GM12892 (cell line): Measurements from ENCODE around the gene RAB11B.

Experiments
- DNase-seq: peaks from one replicate; pipeline ENCODE4 v3.0.0; 2011; ENCODE audit not compliant: insufficient read length
- FAIRE-seq: peaks from 2 replicates; lab custom pipeline; 2011; peaks lifted over from hg19 to GRCh38; lab: Jason Lieb, UNC
- POLR2A ChIP-seq: IDR thresholded peaks from 2 replicates; pipeline ENCODE4 v1.6.1; 2011; ENCODE audit warnings: low read depth, low read length, control low read depth
- POLR2AphosphoS5 ChIP-seq: IDR thresholded peaks from 2 replicates; pipeline ENCODE4 v1.6.1; 2011; ENCODE audit warnings: low read depth, low read length, control low read depth
- TAF1 ChIP-seq: IDR thresholded peaks from 2 replicates; pipeline ENCODE4 v1.6.1; 2011; ENCODE audit warnings: low read depth, mild to moderate bottlenecking, control low read depth, low read length, borderline replicate concordance

The RAB11B gene

DNA sequence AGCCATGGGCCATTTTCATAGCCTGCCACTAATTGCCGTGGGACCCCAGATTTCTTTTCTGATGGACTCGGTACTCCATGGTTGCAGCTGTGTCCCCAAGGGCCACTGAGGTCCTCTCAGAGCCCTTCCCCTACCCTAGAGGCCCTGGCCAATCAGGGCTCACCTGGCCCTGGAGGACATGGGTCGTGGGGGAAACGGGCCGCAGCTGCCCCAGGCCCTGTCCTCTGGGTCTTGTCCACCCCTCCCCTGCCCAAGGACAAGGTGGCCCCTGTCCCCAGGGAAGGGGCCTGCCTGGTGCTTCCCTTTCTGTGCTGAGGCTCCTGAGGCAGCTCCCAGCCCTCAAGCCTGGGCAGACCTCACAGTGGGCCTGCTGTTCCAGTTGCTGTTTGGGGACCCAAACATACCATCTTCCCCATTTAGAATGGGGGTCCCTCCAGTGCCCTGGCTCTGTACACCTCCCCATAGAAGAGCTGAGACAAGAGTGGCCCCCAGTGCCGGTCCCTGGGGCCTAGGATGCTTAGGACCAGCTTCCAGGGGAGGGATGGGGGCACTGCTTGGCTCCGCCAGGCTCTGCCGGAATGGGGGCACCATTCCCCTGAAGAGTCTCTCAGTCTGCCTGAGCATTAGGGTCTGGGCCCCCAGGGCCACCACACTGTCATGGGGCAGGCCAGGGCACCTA is 3.2 kb downstream of the RAB11B start:
- TF ChIP-seq POLR2A = no peak
- no peak for TF ChIP-seq TAF1
- no peak for TF ChIP-seq POLR2AphosphoS5
- DNase-seq = no peak
- FAIRE-seq = no peak

DNA sequence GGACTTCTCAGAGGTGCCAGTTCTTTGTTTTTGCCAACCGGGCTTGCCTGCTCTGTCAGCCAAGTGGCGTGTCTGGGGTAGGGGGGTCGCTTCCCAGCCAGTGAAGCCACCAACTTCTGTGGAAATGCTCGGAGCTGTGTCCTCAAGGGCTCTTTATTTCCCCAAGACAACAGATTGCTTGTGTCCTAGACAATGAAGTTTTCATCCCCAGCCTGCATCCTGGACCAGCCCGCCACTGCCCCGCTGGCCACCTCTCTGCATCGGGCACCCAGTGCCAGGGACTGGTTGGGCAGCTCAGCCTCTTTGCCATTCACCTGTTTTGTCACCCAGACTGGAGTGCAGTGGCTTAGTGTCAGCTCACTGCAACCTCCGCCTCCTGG is 3.7 kb downstream of the RAB11B start:
- no peak for DNase-seq
- FAIRE-seq = no peak
- TF ChIP-seq POLR2A (no peak), TAF1 (no peak), POLR2AphosphoS5 (no peak)

DNA sequence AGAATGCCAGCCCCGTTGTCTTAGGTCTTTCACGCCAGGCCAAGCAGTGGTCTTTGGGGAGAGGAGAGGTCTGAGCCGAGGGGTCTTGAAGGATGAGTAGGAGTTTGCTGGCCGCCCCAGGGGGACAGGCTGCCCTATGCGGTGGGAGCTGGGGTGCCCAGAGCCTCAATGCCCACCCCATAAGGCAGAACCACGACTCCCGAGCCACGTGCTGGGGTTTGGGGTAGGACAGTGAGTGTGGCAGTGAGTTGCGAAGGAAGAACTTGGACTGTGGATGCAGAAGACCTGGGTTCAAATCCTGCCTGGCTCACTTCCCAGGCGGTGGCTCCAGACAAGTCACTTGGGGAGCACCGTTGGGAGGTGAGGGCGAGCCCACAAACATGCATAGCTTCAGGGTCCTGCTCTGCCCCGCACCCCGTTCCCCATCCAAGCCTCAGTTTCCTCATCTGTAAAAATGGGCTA is 5.5 kb downstream of the RAB11B start:
- DNase-seq (no peak), FAIRE-seq (no peak)

DNA sequence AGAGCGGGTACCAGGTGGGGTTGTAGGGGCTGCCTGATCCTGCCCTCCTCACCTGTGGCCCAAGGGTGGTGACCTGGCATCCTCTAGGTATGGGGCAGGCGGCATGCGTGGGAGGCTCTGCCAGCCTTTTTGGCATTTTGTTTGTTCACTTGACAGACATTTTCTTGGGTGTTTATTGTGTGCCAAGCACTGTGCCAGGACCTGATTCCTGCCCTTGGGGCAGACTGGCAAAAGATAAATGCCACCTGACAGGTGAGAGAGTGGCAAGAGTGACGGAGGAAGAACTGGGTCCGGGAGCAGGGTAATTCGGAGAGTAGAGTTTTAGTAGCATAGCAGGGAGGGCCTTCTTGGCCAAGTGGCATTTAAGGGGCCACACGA is 6.0 kb downstream of the RAB11B start:
- FAIRE-seq = peak; percentile 67
- DNase-seq = no peak
- TF ChIP-seq POLR2A = no peak
- TF ChIP-seq TAF1 = no peak
- TF ChIP-seq POLR2AphosphoS5 = no peak

More for the DNA sequence above, 5.5 kb downstream of the RAB11B start:
- TF ChIP-seq POLR2AphosphoS5 (no peak), TAF1 (no peak), POLR2A (no peak)

DNA sequence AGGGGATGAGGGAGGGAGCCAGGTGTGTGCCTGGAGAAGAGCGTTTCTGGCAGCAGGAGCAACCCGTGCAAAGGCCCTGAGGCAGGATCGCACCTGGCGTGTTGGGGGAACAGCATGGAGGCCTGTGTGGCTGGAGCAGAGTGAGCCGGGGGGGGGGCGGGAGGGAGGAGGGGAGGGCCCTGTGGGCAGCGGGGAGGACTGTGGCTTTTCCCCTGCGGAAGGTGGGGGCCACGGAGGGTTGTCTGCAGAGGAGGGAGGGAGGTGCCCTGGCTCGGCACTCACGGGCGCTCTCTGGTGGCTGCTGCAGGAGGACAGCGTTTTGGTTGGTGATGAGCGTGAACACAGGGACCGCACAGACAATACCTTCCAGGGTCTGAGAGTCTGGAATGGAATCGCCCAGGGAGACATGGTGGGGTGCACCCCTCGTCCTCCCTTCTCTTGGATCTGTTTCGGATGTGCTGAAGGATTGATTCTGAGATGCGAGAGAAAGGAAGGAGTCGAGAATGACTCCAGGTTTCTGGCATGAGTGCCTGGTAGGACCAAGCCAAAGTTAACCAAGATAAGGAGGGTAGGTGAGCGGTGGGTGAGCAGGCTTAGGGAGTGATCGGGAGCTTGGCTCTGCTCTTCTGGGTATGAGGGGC is 6.5 kb downstream of the RAB11B start:
- peak; percentile 75 for DNase-seq
- TF ChIP-seq POLR2AphosphoS5 (no peak), POLR2A (no peak), TAF1 (no peak)

DNA sequence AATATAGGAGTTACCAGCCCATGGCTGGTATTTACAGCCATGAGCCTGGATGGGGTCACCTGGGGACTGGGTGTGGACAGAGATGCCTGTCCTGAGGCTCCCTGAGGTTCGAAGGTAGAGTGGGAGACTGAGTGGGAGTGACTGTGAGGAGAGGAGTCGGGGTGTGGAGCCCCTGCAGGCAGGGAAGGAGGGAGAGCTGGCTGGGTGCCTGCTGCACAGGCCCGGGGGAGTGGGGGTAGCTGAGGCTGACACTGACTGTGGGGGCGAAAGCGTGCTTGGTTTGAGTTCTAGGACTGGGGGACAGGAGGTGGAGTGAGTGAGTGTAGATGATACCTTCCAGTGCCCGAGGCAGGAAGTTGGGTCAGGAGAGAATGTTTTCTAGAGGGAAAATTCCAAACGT is 7.1 kb downstream of the RAB11B start:
- TF ChIP-seq TAF1 (no peak), POLR2A (no peak)
- DNase-seq (no peak), FAIRE-seq (no peak)

More for the DNA sequence above, 6.5 kb downstream of the RAB11B start:
- peak; percentile 85 for FAIRE-seq

DNA sequence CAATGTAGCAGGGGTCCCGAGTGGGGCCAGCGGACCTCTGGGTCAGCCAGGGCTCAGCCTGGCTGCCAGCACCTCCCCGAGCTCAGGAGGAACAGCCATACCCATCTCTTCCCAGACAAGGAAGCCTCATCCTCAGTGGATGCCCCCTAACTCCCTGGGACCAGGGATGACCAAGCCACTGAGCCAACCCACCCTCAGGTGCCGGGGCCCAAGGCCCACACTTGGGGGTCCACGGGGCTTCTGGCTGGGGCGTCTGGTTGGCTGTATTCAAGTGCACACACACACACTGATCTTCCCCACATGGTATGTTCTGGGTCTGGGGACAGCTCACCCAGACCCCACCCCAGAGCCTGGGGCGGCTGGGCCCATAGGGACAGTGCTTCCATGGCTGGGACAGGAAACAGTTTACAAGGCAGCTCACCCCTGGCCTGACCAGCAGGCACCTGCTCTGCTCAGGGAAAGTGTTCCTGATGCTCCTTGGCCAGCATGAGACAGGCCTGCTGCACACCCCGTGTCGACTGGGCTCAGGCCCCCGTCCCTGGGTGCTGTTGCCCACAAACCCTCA is 7.7 kb downstream of the RAB11B start:
- TF ChIP-seq POLR2AphosphoS5 (no peak), POLR2A (no peak), TAF1 (no peak)
- FAIRE-seq (no peak), DNase-seq (no peak)

DNA sequence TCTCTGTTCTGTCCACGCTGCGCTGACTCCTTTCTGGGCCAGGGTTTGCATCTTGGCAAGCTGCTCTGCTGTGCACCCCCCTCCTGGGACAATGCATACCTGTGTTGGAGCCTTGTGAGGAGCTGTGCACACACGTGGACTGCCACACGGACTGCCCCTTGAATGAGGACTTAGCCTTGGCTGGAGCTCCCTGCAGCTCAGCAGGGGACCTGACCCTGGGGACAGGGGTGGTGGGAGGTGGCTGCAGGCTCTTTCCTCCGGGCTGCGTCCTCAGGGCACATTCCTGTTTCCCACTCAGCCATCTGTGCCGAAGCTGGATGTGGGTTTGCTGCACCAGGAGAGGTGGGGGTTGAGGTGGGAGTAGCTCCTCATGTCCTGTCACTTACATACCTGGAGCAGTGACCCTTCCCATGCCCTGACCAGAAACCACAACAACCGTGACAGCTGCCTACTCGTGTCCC is 8.2 kb downstream of the RAB11B start:
- FAIRE-seq (no peak), DNase-seq (no peak)
- no peak for TF ChIP-seq POLR2A
- no peak for TF ChIP-seq TAF1
- no peak for TF ChIP-seq POLR2AphosphoS5

DNA sequence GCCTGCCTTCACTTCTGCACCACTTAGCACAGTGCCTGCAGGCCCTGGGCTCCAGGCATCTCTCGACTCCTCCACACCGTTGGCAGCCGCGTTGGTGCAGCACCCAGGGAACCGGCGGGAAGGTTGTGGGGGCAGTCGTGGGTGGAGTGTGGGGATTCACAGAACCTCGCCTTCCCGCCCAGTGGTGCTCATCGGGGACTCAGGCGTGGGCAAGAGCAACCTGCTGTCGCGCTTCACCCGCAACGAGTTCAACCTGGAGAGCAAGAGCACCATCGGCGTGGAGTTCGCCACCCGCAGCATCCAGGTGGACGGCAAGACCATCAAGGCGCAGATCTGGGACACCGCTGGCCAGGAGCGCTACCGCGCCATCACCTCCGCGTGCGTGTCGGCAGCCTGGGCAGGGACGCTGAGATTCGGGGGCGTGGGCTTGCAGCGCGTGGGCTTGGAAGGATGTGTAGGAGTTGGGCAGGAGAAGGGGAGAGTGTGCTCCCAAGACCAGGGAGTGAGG is 9.6 kb downstream of the RAB11B start:
- TF ChIP-seq TAF1 = no peak
- DNase-seq (no peak), FAIRE-seq (no peak)

DNA sequence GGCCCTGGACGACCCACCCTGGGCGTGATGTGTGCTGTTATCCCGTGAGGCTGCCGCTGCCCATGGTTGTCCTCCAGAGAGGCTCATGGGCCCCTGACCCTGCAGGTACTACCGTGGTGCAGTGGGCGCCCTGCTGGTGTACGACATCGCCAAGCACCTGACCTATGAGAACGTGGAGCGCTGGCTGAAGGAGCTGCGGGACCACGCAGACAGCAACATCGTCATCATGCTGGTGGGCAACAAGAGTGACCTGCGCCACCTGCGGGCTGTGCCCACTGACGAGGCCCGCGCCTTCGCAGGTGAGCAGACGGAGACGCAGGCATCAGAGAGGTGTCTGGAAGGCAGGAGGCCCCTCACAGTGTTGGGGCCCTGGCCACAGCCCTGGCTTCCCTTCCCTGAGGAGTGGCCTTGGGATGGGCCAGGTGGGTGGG is 11.8 kb downstream of the RAB11B start:
- TF ChIP-seq POLR2AphosphoS5 = no peak
- no peak for TF ChIP-seq POLR2A
- no peak for TF ChIP-seq TAF1
- FAIRE-seq (no peak), DNase-seq (no peak)

DNA sequence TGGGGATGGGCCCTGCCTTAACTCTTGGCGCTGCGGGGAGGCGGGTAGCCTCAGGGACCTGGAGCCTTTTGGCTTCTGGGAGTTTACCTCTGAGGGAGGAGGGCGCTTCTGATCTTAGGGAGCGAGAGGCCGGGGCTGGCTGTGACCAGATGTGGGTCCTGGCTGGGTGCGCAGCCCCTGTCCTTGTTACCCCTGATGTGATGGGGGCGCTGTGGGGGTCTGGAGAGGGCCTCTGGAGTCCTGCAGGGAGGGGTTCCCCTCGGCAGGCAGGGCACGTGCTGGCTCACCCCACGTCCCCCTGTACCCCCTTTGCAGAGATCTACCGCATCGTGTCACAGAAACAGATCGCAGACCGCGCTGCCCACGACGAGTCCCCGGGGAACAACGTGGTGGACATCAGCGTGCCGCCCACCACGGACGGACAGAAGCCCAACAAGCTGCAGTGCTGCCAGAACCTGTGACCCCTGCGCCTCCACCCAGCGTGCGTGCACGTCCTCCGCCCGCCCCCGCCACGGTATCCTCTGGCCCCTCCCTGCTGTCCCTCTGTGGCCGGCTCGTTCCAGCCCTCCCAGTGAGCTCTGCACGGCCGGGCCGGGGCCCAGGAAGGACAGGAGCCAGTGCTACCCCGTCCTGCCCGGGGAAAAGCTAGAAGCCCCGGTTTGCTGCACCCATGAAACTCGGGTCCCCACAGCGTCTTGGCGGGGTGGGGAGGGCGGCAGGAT is 13.1 kb downstream of the RAB11B start:
- DNase-seq (no peak), FAIRE-seq (no peak)
- TF ChIP-seq TAF1 = no peak
- no peak for TF ChIP-seq POLR2A
- no peak for TF ChIP-seq POLR2AphosphoS5
